Stomach (tissue), 4 donors: ENCODE measurements around the gene GMEB2.

Experiments
- CTCF ChIP-seq, 7 experiments: fragments of 450-650 bp in 4 of 7; fragments of 200-600 bp in 3 of 7; sonication (generic) in 3 of 7; IDR thresholded peaks; one replicate each; pipeline ENCODE4 v1.5.1; 2016 to 2019; ENCODE audit warnings: antibody characterized with exemption in 7 of 7, control low read depth in 2 of 7, mild to moderate bottlenecking in 1 of 7
- POLR2A ChIP-seq, 4 donors: fragments of 450-650 bp; IDR thresholded peaks; one replicate each; pipeline ENCODE4 v1.6.1; 2016; ENCODE audit warnings: antibody characterized with exemption in 4 of 4, control low read depth in 2 of 4, mild to moderate bottlenecking in 1 of 4, moderate library complexity in 1 of 4

GRCh38 chr20:63668351-63668750, 41.5 kb upstream of the GMEB2 start:
- TF ChIP-seq CTCF (IDR thresholded peaks at IDR 0.05): no peak
- TF ChIP-seq POLR2A (IDR thresholded peaks at IDR 0.05): no peak
